Osteoblast (primary cell): ENCODE measurements around the gene ADGRE3. TPM values are rescaled to one million over a fixed set of nuclear protein-coding genes. Genes with fewer than 3 reads are reported as not detected.
A peak's percentile ranks its signal among the peaks of the same experiment; 100 is the strongest.

Source experiments
- DNase-seq: peaks from one replicate; pipeline ENCODE4 v3.0.0; 2011; ENCODE audit warnings: low spot score, mixed read lengths; ENCODE audit not compliant: insufficient read length; ENCODE audit errors: missing footprints
- H2AFZ ChIP-seq: 2 replicates; pipeline ENCODE4 v1.6.0; 2011; ENCODE audit warnings: mild to moderate bottlenecking, low read length
- H3K27ac ChIP-seq: 2 replicates; pipeline ENCODE4 v1.5.1; 2011; ENCODE audit warnings: mild to moderate bottlenecking, low read depth, low read length, moderate library complexity
- H3K27me3 ChIP-seq: 2 replicates; pipeline ENCODE4 v1.6.0; 2012; ENCODE audit warnings: mild to moderate bottlenecking, control low read depth, inconsistent platforms, low read length, moderate library complexity; ENCODE audit not compliant: insufficient read depth
- H3K36me3 ChIP-seq: 2 replicates; pipeline ENCODE4 v1.5.1; 2011; ENCODE audit warnings: mild to moderate bottlenecking, low read length, control low read depth, moderate library complexity; ENCODE audit not compliant: insufficient read depth
- H3K4me1 ChIP-seq: 2 replicates; pipeline ENCODE4 v1.5.1; 2011; ENCODE audit warnings: mild to moderate bottlenecking, low read length, control low read depth, moderate library complexity; ENCODE audit not compliant: insufficient read depth
- H3K4me2 ChIP-seq: 2 replicates; pipeline ENCODE4 v1.6.0; 2011; ENCODE audit warnings: mild to moderate bottlenecking, low read length; ENCODE audit not compliant: insufficient read depth
- H3K4me3 ChIP-seq: fragments of 200-600 bp; sonication (generic); 3 replicates; pipeline ENCODE4 v1.5.1; 2012; ENCODE audit warnings: mild to moderate bottlenecking, low read length, inconsistent platforms; ENCODE audit not compliant: insufficient read depth
- H3K79me2 ChIP-seq: 2 replicates; pipeline ENCODE4 v1.6.0; 2012; ENCODE audit warnings: mild to moderate bottlenecking, low read length, control low read depth, inconsistent platforms; ENCODE audit not compliant: insufficient read depth
- H3K9me3 ChIP-seq: 2 replicates; pipeline ENCODE4 v1.5.1; 2011; ENCODE audit warnings: low read depth, low read length, control low read depth
- H4K20me1 ChIP-seq: 2 replicates; pipeline ENCODE4 v1.6.0; 2012; ENCODE audit warnings: mild to moderate bottlenecking, low read length, control low read depth; ENCODE audit not compliant: insufficient read depth
- CTCF ChIP-seq: IDR thresholded peaks from 2 replicates; pipeline ENCODE4 v1.5.1; 2011; ENCODE audit warnings: mild to moderate bottlenecking, low read depth, low read length, moderate library complexity; ENCODE audit errors: extremely low read depth
- small RNA-seq: library from RNA; depleted of rRNA; stranded (forward); fragments of <200 nt; gene quantifications from one replicate; pipeline ENCODE3, GENCODE V24; 2012
- total RNA-seq: library from RNA; depleted of rRNA; stranded (reverse); fragments of >200 nt; gene quantifications from 2 replicates; pipeline ENCODE4 v1.2.3, GENCODE V29; 2012

The ADGRE3 gene
- total RNA-seq, 1 donor, result not detected

- H3K9me3 ChIP-seq, result no peaks in the 10 kb centered on the region
- no peak overlapping the region for H3K4me3 ChIP-seq
- DNase-seq, result peak; percentile 49
- no peak overlapping the region for H2AFZ ChIP-seq
- H3K79me2 ChIP-seq, result peaks cover 14% of the 10 kb centered on the region
- no peak overlapping the region for H3K4me2 ChIP-seq
- H3K4me1 ChIP-seq, result peaks cover 10% of the 10 kb centered on the region
- no peaks in the 10 kb centered on the region for H3K27me3 ChIP-seq
- H3K36me3 ChIP-seq, result no peaks in the 10 kb centered on the region
- no peak overlapping the region for H3K27ac ChIP-seq
- no peak for TF ChIP-seq CTCF
- H4K20me1 ChIP-seq, result no peaks in the 10 kb centered on the region
Observed at GRCh38 chr19:14575428-14575980, 99.1 kb downstream of the ADGRE3 start.

GRCh38 chr19:14571695-14572490 lies 102.8 kb downstream of the ADGRE3 start, which contains the start of gene NDUFB7:
NDUFB7 (minus strand) TSS chr19:14572066; CDS start chr19:14572000, 66 bp downstream.
- Histone ChIP-seq H3K79me2 (peaks cover 33% of the 10 kb centered on the region), H3K9me3 (no peaks in the 10 kb centered on the region), H3K4me2 (peak within 1 kb of the TSS; percentile 92), H3K36me3 (no peaks in the 10 kb centered on the region), H3K4me3 (peak within 1 kb of the TSS; percentile 100), H2AFZ (peak within 1 kb of the TSS; percentile 97), H3K4me1 (peaks cover 10% of the 10 kb centered on the region), H3K27ac (peak within 1 kb of the TSS; percentile 71), H3K27me3 (no peaks in the 10 kb centered on the region), H4K20me1 (peaks cover 3% of the 10 kb centered on the region)
- peak; percentile 99 for DNase-seq
- peak; percentile 74 for TF ChIP-seq CTCF

- Histone ChIP-seq H3K27me3 (no peaks in the 10 kb centered on the region), H3K79me2 (peaks cover 33% of the 10 kb centered on the region), H3K27ac (peak overlapping the region; percentile 71), H3K4me3 (peak overlapping the region; percentile 100), H2AFZ (peak overlapping the region; percentile 97), H3K36me3 (no peaks in the 10 kb centered on the region), H3K9me3 (no peaks in the 10 kb centered on the region), H3K4me1 (peaks cover 10% of the 10 kb centered on the region), H4K20me1 (peaks cover 5% of the 10 kb centered on the region), H3K4me2 (peak overlapping the region; percentile 92)
- no peak for TF ChIP-seq CTCF
- peak; percentile 0 for DNase-seq
Observed at GRCh38 chr19:14570864-14571527, 103.6 kb downstream of the ADGRE3 start.

Small RNA genes within 50 kb of the gene (small RNA-seq; reads per million reads assigned to genes)
- not detected for gene AC022149.2
- gene RN7SL842P, result not detected

Other genes starting within 250 kb of the ADGRE3 start
- gene PKN1, start 241.5 kb downstream of the ADGRE3 start, total RNA-seq, result 138 and 167 TPM in 2 replicates
- gene PTGER1, start 199.5 kb downstream of the ADGRE3 start, total RNA-seq, result 0.72 and 0.88 TPM in 2 replicates
- gene GIPC1, start 178.7 kb downstream of the ADGRE3 start, total RNA-seq, result 114 and 115 TPM in 2 replicates
- gene DNAJB1, start 156.4 kb downstream of the ADGRE3 start, total RNA-seq, result 65.1 and 70.9 TPM in 2 replicates
- 40.1 and 41.6 TPM in 2 replicates for gene TECR, start 145.2 kb downstream of the ADGRE3 start, total RNA-seq
- 219 and 227 TPM in 2 replicates for gene NDUFB7, start 102.8 kb downstream of the ADGRE3 start, total RNA-seq
- under 0.01 TPM in 1 of 2 replicates, not detected in the other for gene CLEC17A, start 91.8 kb downstream of the ADGRE3 start, total RNA-seq
- 19.2 and 31.1 TPM in 2 replicates for gene ZNF333, start 15.2 kb upstream of the ADGRE3 start, total RNA-seq
- gene ADGRE2, start 103.7 kb upstream of the ADGRE3 start, total RNA-seq, result 0.59 and 0.72 TPM in 2 replicates
- not detected in 2 replicates for gene OR7A5, start 160.3 kb upstream of the ADGRE3 start, total RNA-seq
- not detected in 2 replicates for gene OR7C1, start 160.3 kb upstream of the ADGRE3 start, total RNA-seq
- not detected in 2 replicates for gene OR7A10, start 174.1 kb upstream of the ADGRE3 start, total RNA-seq
- gene OR7A17, start 211.3 kb upstream of the ADGRE3 start, total RNA-seq, result not detected in 2 replicates